Activated T-cell treated with anti-CD3 and anti-CD28 coated beads, Interleukin-2, amount 50 U/mL, for 4 hours (primary cell): ENCODE results near the gene KRTAP10-2. TPM values are rescaled to one million over a fixed set of nuclear protein-coding genes. Genes with fewer than 3 reads are reported as not detected.

ENCODE experiments used
- ATAC-seq, 2 donors: fragments of 200-7000 bp; cut with Tn5 transposase; one replicate each; pipeline ENCODE4 v1.10.0; 2021
- DNase-seq: peaks from one replicate; pipeline ENCODE4 v3.0.0-alpha.2; 2020
- H3K27me3 Mint-ChIP-seq: one replicate; pipeline ENCODE4 v1.8.0; 2021; ENCODE audit warnings: low read depth, mixed read lengths
- H3K36me3 Mint-ChIP-seq: one replicate; pipeline ENCODE4 v1.8.0; 2022; ENCODE audit warnings: mixed read lengths; ENCODE audit not compliant: insufficient read depth
- H3K4me1 Mint-ChIP-seq: one replicate; pipeline ENCODE4 v1.8.0; 2021; ENCODE audit warnings: low read depth, mixed read lengths
- H3K4me3 Mint-ChIP-seq: one replicate; pipeline ENCODE4 v1.8.0; 2021; ENCODE audit warnings: mild to moderate bottlenecking, moderate library complexity, mixed read lengths
- H3K9me3 Mint-ChIP-seq: one replicate; pipeline ENCODE4 v1.8.0; 2021; ENCODE audit warnings: mixed read lengths
- total RNA-seq, 3 donors: library from RNA; stranded (reverse); gene quantifications; one replicate each; pipeline ENCODE4 v1.2.1, GENCODE V29; 2021

KRTAP10-2 gene
- total RNA-seq, 3 donors from 2014 or later: not detected

GRCh38 chr21:44531606-44532564 lies 19.4 kb downstream of the KRTAP10-2 start:
- Mint-ChIP-seq H3K27me3 (no peaks in the 10 kb centered on the region), H3K4me3 (no peak overlapping the region), H3K9me3 (no peaks in the 10 kb centered on the region), H3K4me1 (no peaks in the 10 kb centered on the region), H3K36me3 (no peaks in the 10 kb centered on the region)
- DNase-seq: no peak
- ATAC-seq: no peak

DNA sequence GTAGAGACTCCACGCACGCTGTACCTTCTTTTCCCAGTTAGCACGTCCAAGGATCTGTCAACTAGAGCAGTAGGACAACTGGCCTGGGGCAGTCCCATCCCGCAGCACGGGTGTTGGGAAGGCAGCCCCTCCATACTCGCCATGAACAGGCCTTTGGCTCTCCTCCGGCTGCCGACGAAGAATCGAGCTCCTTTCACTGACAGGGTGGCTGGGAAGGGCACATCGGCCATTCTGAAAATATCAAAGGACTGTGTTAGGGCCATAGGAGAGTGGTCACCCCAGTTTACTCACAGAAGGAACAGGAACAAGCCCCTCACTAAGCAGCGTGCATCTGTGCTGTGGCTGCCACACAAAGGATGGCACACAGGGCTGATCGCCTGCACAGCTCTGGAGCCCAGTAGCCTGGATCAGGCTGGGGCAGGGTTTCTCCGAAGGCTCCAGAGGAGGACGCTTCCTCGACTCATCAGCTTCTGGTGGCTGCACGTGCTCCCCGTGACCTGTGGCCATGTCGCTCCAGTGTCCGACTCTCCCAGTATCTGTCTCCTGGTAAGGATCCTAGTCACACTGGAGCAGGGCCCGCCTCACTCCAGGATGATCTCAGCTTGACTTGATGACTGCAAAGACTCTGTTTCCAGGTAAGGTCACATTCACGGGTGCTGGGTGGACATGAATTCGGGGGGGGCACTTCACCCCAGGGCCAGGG lies 20.3 kb downstream of the KRTAP10-2 start:
- no peaks in the 10 kb centered on the region for H3K27me3 Mint-ChIP-seq
- H3K9me3 Mint-ChIP-seq: no peaks in the 10 kb centered on the region
- no peak for DNase-seq
- H3K4me3 Mint-ChIP-seq: no peak overlapping the region
- no peaks in the 10 kb centered on the region for H3K36me3 Mint-ChIP-seq
- ATAC-seq: no peak
- no peaks in the 10 kb centered on the region for H3K4me1 Mint-ChIP-seq

- ATAC-seq: no peak
- H3K27me3 Mint-ChIP-seq: no peaks in the 10 kb centered on the region
- H3K4me1 Mint-ChIP-seq: no peaks in the 10 kb centered on the region
- no peaks in the 10 kb centered on the region for H3K36me3 Mint-ChIP-seq
- no peak overlapping the region for H3K4me3 Mint-ChIP-seq
- DNase-seq: no peak
- no peaks in the 10 kb centered on the region for H3K9me3 Mint-ChIP-seq
Measured at GRCh38 chr21:44530221-44530902, 20.9 kb downstream of the KRTAP10-2 start.

GRCh38 chr21:44529503-44530125 lies 21.7 kb downstream of the KRTAP10-2 start:
- Mint-ChIP-seq H3K9me3 (no peaks in the 10 kb centered on the region), H3K36me3 (no peaks in the 10 kb centered on the region), H3K27me3 (no peaks in the 10 kb centered on the region), H3K4me1 (no peaks in the 10 kb centered on the region), H3K4me3 (no peak overlapping the region)
- ATAC-seq: no peak
- no peak for DNase-seq

GRCh38 chr21:44529011-44529421 lies 22.3 kb downstream of the KRTAP10-2 start:
- ATAC-seq: no peak
- Mint-ChIP-seq H3K4me3 (no peak overlapping the region), H3K36me3 (no peaks in the 10 kb centered on the region), H3K27me3 (no peaks in the 10 kb centered on the region), H3K9me3 (no peaks in the 10 kb centered on the region), H3K4me1 (no peaks in the 10 kb centered on the region)
- DNase-seq: no peak

- H3K4me1 Mint-ChIP-seq: no peaks in the 10 kb centered on the region
- DNase-seq: no peak
- H3K9me3 Mint-ChIP-seq: no peaks in the 10 kb centered on the region
Measured at GRCh38 chr21:44528634-44528995, 22.7 kb downstream of the KRTAP10-2 start.

GRCh38 chr21:44527983-44528633 lies 23.2 kb downstream of the KRTAP10-2 start:
- DNase-seq (no peak), ATAC-seq (no peak)
- H3K4me1 Mint-ChIP-seq: no peaks in the 10 kb centered on the region
- H3K36me3 Mint-ChIP-seq: no peaks in the 10 kb centered on the region
- no peaks in the 10 kb centered on the region for H3K9me3 Mint-ChIP-seq
- no peaks in the 10 kb centered on the region for H3K27me3 Mint-ChIP-seq
- H3K4me3 Mint-ChIP-seq: no peak overlapping the region

More at GRCh38 chr21:44528634-44528995, 22.7 kb downstream of the KRTAP10-2 start:
- no peaks in the 10 kb centered on the region for H3K27me3 Mint-ChIP-seq
- no peak for ATAC-seq
- no peak overlapping the region for H3K4me3 Mint-ChIP-seq
- no peaks in the 10 kb centered on the region for H3K36me3 Mint-ChIP-seq

DNA sequence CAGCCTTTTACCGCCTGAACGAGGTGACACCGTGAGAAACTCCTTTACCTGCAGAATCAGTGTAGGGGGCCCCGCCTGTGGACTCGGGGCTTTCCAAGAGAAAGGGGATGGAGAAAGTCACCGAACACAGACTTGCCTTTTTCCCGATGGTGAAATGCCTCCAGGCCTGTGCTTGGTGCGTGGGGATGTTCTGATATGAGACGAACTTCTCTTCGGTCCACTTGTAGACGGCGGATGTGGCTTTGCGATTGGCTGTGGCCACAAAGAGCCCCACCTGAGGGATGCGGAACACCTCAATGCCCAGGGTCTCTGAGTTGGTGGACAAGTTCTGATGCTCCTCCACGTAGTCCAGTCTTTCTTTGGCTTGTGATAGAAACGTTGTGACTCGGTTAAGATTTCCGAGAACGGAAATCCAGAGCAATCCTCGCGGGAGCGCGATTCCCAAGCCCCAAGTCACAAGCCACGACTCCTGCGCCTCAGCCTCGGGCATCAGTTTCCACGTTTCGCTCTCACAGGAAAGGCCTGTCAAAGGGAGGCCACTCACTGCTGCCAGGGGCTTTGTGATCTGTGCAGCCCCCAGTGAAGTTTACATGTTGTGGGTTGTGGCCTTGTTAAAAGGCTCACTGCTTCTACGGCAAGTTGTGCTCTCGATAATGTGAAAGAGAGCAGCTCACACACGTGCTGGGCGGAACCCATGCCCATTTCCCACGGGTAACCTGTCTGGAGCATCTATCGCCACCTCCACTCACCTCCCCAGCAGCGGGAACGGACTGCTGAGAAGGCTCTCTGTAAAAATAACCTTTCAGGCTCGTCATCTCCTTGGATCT lies 23.9 kb downstream of the KRTAP10-2 start:
- ATAC-seq (no peak), DNase-seq (no peak)
- Mint-ChIP-seq H3K27me3 (no peaks in the 10 kb centered on the region), H3K4me3 (no peak overlapping the region), H3K9me3 (no peaks in the 10 kb centered on the region), H3K36me3 (no peaks in the 10 kb centered on the region), H3K4me1 (no peaks in the 10 kb centered on the region)

DNA sequence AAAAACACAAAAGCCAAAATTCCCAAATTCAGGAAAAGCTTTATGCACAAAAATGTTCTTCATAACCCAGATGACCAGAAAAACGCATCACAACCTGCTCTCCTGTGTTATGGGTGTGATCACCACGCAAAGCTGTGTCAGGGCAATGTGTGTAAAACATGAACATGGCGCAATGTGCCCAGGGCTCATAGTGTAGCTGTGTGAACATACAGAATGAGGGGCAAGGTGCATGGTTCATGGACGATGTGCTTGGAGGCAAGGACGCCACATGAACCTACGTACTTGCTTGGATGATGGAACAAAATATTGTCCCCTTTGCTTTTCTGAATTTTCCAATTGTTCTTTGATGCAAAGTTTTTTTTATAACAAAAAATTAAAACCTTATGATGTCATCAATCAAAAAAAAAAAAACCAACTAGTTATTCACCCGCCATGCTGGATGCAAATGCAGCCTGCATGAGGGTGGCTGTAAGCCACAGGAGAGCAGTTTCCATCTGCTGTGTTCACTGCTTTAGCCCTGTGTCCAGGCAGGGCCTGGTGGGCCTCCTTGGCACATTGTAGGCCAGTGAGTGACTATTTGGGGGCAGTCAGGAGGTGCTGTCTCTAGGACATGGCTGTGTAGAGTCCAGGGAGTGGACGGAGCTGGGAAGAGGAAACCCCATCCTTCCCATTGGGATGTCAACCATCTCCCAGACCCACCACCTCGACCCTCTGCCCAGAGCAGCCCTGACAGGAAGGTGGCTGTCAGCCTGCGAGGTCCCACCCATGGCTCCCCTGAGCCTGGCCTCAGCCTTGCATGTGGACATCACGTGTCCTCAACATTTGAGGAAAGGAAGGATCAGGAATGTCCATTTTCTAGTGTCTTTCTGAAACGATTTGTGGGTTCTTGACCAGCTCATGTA lies 25.0 kb downstream of the KRTAP10-2 start:
- Mint-ChIP-seq H3K4me1 (no peaks in the 10 kb centered on the region), H3K4me3 (no peak overlapping the region), H3K36me3 (no peaks in the 10 kb centered on the region), H3K9me3 (no peaks in the 10 kb centered on the region), H3K27me3 (no peaks in the 10 kb centered on the region)
- DNase-seq (no peak), ATAC-seq (no peak)

GRCh38 chr21:44525391-44526095 lies 25.8 kb downstream of the KRTAP10-2 start:
- H3K4me3 Mint-ChIP-seq: no peak overlapping the region
- H3K9me3 Mint-ChIP-seq: no peaks in the 10 kb centered on the region
- H3K27me3 Mint-ChIP-seq: no peaks in the 10 kb centered on the region
- no peak for ATAC-seq
- no peaks in the 10 kb centered on the region for H3K4me1 Mint-ChIP-seq
- DNase-seq: no peak
- no peaks in the 10 kb centered on the region for H3K36me3 Mint-ChIP-seq

- H3K27me3 Mint-ChIP-seq: no peaks in the 10 kb centered on the region
- H3K4me3 Mint-ChIP-seq: no peak overlapping the region
- ATAC-seq: no peak
- H3K9me3 Mint-ChIP-seq: no peaks in the 10 kb centered on the region
- no peaks in the 10 kb centered on the region for H3K36me3 Mint-ChIP-seq
- H3K4me1 Mint-ChIP-seq: no peaks in the 10 kb centered on the region
- no peak for DNase-seq
Measured at GRCh38 chr21:44524414-44525371, 26.6 kb downstream of the KRTAP10-2 start.
